T-helper 1 cell (primary cell): ENCODE measurements around the gene VGLL3.
"Not testable (repeated sequence)": the region's sequence is repeated elsewhere in the genome, so short reads cannot be mapped to it uniquely, and the experiment has no call there.

ENCODE experiments used
- DNase-seq, 5 donors: peaks; one replicate each; pipeline ENCODE4 v3.0.0-alpha.2; 2012 to 2020

VGLL3 gene

DNA sequence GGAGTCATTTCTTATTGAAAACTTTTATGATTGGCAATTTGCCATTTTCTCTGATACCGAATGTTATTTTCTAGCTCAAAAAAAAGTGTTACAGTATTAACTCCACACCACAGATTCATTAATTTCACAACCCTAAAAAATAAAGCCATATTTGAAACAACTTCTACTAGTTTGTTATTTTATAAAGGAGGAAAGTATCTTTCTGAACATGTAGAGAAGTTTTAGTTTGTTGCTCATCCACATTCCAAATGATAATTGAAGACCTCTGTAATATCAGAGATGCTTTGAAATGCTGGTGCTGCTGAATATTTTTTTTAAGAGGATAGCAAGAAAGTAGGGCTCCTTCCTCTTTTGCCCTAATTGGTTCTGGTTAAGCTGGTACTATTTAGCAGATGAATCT lies 1.9 kb downstream of the VGLL3 start:
- DNase-seq: no peak

DNA sequence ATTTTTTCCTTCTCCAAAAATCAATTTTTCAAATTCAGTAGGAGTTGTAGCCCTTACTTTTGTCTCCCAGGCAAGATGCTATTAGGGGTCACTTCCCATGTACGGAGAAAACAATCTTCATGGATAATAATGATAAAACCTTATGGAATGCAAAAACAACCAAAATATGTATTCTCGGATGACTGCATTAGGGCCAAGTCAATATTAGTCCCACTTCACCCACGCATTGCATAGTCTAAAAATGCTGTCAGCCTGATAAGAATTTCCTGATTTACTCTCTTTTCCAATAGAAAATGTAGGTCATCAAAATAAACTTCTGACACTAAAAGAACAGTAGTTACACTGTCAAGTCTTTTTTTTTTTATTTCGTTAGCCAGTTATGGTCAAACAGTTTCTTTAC lies 2.7 kb downstream of the VGLL3 start:
- DNase-seq: no peak

DNA sequence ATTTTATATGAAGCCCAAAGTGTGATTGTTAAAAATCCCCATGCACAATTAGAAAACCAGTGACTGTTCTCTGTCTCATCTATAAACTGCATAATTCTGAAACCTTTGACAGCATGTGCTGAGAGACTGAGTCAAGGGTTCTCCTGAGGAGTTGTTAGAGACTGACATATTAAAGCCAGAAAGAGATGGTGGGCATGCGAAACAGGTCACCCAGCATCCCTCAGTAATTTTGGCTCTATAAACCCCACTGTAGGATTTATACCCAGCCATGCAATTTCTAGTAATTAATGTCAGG lies 3.6 kb downstream of the VGLL3 start:
- no peak for DNase-seq

DNA sequence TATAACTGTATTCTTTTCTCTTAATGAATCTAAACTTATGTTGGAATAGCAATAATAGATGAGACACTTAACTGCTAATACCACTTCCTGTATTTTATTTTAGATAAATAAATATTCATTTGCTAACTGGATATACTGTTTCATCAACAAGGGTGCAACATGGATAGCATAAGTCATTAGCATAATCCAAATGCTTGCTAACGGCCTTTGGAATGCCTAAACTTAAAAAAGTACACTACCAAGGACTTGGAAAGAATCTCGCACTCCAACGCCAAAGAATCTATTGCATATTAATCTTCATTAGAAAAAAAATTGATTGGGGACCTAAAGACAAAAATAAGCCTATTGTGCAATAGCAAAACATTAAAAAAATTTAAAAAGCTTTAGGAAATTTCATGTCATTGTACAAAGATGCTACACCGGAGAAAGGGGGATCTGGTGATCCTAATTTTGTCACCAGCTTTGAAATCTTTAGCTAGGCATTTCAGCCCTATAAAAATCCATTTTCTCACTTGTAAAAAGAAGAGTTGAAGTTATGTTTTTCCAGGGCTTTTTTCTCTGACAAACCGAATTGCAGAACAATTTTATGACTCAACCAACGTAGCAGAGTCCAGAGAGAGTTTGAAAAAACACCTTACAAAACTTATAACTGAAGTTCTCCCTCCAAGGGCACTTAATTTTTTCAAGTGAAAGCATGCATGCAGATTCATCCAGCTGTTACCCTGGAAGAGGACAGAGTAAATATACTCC lies 4.1 kb downstream of the VGLL3 start:
- DNase-seq: no peak

- DNase-seq: no peak
Observed at GRCh38 chr3:86985181-86985826, 5.6 kb downstream of the VGLL3 start.

DNA sequence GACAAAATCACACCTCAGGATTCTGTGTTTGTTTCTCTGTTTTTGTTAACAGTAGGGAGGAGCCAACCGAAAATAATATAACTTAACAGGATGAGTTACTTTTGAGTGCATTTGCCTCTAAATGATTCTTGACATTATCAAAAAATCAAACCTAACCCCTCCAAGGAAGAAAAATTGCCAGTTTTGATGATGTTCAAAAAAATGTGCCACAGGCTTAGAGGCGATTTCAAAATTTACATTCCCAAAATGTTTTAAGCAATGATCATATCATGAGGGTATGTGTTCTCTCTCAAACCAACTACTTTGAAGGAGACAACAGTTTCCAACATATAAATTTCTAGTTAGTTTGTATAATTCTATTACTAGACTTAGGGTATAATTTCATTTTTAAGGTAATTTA lies 6.7 kb downstream of the VGLL3 start:
- DNase-seq: no peak

- no peak for DNase-seq
Observed at GRCh38 chr3:86982883-86983282, 8.1 kb downstream of the VGLL3 start.

- DNase-seq: no peak
Observed at GRCh38 chr3:86978111-86978551, 12.8 kb downstream of the VGLL3 start.

DNA sequence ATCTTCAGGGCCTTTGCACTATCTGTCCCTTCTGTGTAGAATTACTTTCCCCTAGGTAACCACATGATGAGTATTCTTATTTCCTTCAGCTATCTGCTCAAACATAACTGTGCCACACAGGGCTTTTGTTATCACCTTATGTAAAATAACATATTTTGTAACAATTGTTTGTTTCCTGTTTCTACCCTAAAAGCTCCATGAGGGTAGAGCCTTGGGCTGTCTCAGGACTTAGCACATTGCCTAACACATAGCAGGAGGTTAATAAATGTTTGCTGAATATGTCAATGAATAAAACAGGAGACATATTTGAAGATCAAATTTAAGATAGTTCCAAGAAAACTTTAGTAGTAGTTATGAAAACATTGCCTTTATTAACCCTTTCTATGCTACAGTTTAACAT lies 14.7 kb downstream of the VGLL3 start:
- DNase-seq: no peak

DNA sequence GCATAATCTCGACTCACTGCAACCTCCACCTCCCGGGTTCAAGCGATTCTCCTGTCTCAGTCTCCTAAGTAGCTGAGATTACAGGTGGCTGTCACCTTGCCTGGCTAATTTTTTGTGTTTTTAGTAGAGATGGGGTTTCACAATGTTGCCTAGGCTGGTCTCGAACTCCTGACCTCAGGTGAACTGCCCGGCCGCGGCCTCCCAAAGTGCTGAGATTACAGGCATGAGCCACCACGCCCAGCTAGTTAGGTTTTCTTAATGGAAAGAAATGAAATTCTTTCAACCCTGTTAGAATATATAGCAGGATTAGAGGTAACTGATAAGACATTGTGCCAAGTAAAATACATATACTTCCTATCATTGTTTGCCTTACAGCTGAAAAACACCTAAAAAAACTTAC lies 16.8 kb downstream of the VGLL3 start:
- DNase-seq: not testable (repeated sequence)

DNA sequence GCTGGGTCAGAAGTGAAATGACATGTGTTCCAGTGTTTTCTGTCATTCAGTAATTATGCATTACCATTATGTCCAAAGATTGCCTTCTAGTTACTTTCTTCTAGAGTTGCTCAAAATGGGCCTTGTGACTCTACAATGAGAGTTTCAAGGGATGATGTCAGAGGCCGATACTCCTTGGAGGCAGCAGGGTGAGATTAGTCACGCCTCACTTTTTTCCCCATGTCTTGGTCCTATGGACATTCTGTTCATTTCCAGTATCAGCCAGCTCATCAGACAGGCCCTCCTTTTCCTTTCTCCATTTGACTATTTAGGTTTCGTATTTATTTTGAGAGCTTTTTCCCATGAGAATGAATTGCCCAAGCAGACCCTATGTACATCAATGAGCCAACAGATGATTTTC lies 17.5 kb downstream of the VGLL3 start:
- no peak for DNase-seq

DNA sequence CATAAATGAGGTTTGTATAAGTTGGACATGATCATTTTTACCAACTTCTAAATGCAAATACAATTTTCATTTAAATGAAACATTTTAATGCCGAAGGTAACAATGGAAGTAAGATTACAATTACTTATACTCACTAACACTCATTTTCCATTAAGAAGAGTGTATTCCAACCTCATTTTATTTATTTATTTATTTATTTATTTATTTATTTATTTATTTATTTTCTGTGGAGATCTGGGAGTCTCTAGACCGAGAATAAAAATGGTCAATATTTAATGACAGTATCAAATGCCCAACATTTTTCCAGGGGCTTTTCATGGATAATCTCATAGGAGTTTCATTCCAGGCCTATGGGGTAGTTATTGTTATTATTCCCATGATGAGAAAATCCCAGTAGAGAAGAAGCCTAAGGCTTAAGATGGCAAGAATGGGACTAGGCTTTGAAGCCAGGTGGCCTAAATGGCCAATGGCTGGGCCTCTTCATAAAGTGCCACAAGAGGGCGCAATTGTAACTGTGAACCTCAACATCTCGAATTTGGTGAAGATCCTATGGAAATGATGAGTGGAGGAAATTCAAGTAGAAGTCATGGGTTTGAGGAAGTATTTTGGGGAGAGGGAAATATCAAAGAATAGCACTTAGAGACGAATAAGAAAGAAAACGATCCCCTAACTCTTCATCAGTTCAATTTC lies 21.3 kb downstream of the VGLL3 start:
- DNase-seq: peak in 1 of 5 donors; percentile 25

GRCh38 chr3:86968244-86968932 lies 22.6 kb downstream of the VGLL3 start:
- DNase-seq: no peak

DNA sequence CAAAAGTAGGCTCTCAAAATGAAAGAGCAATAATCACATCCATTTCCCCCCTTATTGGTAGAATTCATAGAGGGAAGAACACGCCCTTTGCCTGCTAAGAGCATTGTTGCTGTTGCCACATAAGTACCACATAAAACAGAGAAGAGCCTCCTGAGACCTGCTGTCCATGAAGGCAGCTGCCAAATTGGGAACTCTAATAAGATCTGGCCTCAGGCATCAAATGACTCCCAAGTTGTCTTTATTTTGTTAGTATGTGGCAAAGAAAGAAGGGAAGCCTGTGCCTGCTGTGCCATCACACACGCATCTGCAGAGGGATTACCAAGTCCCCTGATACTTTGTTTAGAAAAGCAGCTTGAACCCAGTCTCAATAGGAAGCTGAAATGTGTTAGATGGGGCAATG lies 23.9 kb downstream of the VGLL3 start:
- DNase-seq: no peak

GRCh38 chr3:86965166-86965565 lies 25.8 kb downstream of the VGLL3 start:
- no peak for DNase-seq

GRCh38 chr3:86963611-86964010 lies 27.3 kb downstream of the VGLL3 start:
- no peak for DNase-seq

DNA sequence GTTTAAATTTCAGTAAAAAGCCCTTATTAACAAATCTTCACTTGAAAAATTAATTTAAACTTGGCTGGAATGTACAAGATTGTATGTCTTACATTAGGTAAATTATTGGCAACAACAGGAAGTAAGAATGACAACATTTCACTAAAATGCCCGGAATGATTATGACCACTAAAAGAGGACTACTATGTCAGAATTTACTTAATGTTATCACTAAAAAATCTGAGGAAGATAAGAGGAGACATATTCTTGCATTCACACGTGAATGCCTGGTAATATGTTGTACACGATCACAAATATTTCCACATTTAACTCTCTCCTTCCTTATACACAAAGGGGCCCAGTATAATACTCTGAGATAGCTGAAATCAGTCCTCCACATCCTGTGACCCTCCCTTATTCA lies 29.7 kb downstream of the VGLL3 start:
- DNase-seq: no peak

- no peak for DNase-seq
Observed at GRCh38 chr3:86960550-86960949, 30.4 kb downstream of the VGLL3 start.

DNA sequence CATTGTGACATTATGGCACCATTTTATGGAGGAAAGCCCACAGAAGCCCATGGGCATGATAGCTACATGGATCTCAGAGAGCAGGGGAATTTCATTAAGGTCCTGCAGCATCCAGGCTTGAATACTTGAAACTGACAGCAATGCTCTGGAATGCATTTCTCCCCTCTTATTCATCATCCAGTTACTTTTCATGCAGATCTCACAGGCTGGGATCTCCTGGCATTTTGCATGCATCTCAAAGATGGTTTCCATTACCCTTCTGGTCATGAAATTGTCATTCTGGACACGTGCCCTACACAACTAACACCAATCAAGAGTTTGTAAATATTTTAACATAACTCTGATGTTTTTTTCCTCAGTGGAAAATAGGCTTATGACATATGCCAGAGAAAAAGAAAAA lies 32.4 kb downstream of the VGLL3 start:
- no peak for DNase-seq

- DNase-seq: no peak
Observed at GRCh38 chr3:86954747-86955146, 36.2 kb downstream of the VGLL3 start.

GRCh38 chr3:86954226-86954625 lies 36.7 kb downstream of the VGLL3 start:
- DNase-seq: no peak

DNA sequence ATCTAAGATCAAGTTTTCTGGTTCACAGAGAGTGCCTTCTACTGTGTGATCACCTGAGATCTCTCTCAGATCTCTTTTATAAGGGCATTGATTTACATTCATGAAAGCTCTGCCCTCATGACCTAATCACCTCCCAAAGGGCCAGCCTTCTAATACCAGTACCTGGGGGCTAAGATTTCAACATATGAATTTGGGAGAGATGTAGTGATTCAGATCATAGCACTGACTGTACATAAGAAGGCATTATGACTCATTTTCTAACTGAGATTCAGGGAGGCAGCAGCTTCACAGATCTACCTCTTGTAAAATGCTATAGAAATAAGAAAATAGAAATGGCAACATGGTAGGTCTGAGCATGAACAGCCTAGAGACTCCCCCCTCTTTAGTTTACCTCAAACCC lies 39.6 kb downstream of the VGLL3 start:
- no peak for DNase-seq

DNA sequence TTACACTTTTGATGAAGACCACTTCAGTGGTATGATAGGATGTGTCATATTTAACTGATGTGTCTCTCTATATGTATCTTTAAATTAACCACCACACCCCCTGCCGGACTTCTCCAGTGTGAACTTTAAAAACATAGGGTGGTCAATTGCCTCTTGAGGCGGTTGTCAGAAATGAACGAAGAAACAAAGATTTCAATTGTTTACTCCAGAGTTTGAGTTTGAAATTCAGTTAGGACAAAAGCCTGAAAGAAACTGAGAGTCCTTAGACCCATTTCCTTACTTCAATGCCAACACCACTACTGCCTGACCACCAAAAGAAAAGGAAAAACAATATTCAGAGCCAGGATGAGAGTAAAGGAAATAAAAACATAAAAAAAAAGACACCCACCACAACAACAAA lies 40.2 kb downstream of the VGLL3 start:
- DNase-seq: no peak

GRCh38 chr3:86949850-86950249 lies 41.1 kb downstream of the VGLL3 start:
- DNase-seq: no peak
